WTC11 (cell line): Measurements from ENCODE around the gene IL17RE. TPM values are rescaled to one million over a fixed set of nuclear protein-coding genes. Genes with fewer than 3 reads are reported as not detected.

Source experiments
- ATAC-seq: fragments of 200-7000 bp; cut with Tn5 transposase; 2 replicates; pipeline ENCODE4 v1.10.0; 2021; ENCODE audit warnings: mild to moderate bottlenecking, moderate library complexity
- CTCF ChIA-PET: fragments of 300-600 bp; sonication (Branson Sonifier 250); formaldehyde crosslinking; loops from one replicate; lab custom pipeline; 2021; ENCODE audit warnings: antibody characterized with exemption; lab: Charles Lee
- POLR2A ChIA-PET: fragments of 350-600 bp; sonication (Branson Sonifier 250); formaldehyde crosslinking; loops from one replicate; lab custom pipeline; 2021; ENCODE audit warnings: antibody characterized with exemption; lab: Charles Lee
- DNase-seq: peaks from one replicate; pipeline ENCODE4 v3.0.0; 2021; ENCODE audit warnings: low spot score
- H3K27ac Mint-ChIP-seq: 2 replicates; pipeline ENCODE4 v1.8.0; 2021; ENCODE audit warnings: mixed read lengths
- H3K27me3 Mint-ChIP-seq: 2 replicates; pipeline ENCODE4 v1.8.0; 2021; ENCODE audit warnings: low read depth, mild to moderate bottlenecking, moderate library complexity, mixed read lengths
- H3K36me3 Mint-ChIP-seq: 2 replicates; pipeline ENCODE4 v1.8.0; 2021; ENCODE audit warnings: mixed read lengths
- H3K4me1 Mint-ChIP-seq: 2 replicates; pipeline ENCODE4 v1.8.0; 2022; ENCODE audit warnings: mixed read lengths
- H3K4me3 Mint-ChIP-seq: 2 replicates; pipeline ENCODE4 v1.8.0; 2021; ENCODE audit warnings: mild to moderate bottlenecking, moderate library complexity, mixed read lengths
- H3K9me3 Mint-ChIP-seq: 2 replicates; pipeline ENCODE4 v1.8.0; 2021; ENCODE audit warnings: mixed read lengths
- CREB1 ChIP-seq: sonication (generic); formaldehyde crosslinking; IDR thresholded peaks from 2 replicates; pipeline ENCODE4 v1.8.0; 2023; ENCODE audit warnings: mild to moderate bottlenecking, missing genetic modification reagents
- CTCF ChIP-seq: fragments of 200-600 bp; IDR thresholded peaks from 2 replicates; pipeline ENCODE4 v1.8.0; 2022; ENCODE audit warnings: antibody characterized with exemption
- EMX1 ChIP-seq: fragments of 250-450 bp; sonication (Bioruptor Pico); IDR thresholded peaks from 2 replicates; pipeline ENCODE4 v1.8.0; 2021; ENCODE audit warnings: mild to moderate bottlenecking
- ERG ChIP-seq: fragments of 250-450 bp; sonication (Bioruptor Pico); IDR thresholded peaks from 2 replicates; pipeline ENCODE4 v1.8.0; 2021; ENCODE audit warnings: mild to moderate bottlenecking
- MAX ChIP-seq: sonication (generic); formaldehyde crosslinking; IDR thresholded peaks from 2 replicates; pipeline ENCODE4 v1.8.0; 2022; ENCODE audit warnings: mild to moderate bottlenecking, missing genetic modification reagents
- MLX ChIP-seq: sonication (generic); formaldehyde crosslinking; IDR thresholded peaks from 2 replicates; pipeline ENCODE4 v1.8.1; 2023; ENCODE audit warnings: mild to moderate bottlenecking, missing genetic modification reagents, moderate library complexity
- SMAD4 ChIP-seq: sonication (generic); formaldehyde crosslinking; IDR thresholded peaks from 2 replicates; pipeline ENCODE4 v1.8.0; 2022; ENCODE audit warnings: mild to moderate bottlenecking, missing genetic modification reagents
- STAT6 ChIP-seq: sonication (generic); formaldehyde crosslinking; conservative IDR thresholded peaks from 2 replicates; pipeline ENCODE4 v1.8.1; 2023; ENCODE audit warnings: mild to moderate bottlenecking, low read depth, missing genetic modification reagents, moderate library complexity
- TP53 ChIP-seq: sonication (generic); formaldehyde crosslinking; IDR thresholded peaks from 2 replicates; pipeline ENCODE4 v1.8.1; 2023; ENCODE audit warnings: mild to moderate bottlenecking, missing genetic modification reagents
- ZBTB43 ChIP-seq: sonication (generic); formaldehyde crosslinking; IDR thresholded peaks from 2 replicates; pipeline ENCODE4 v1.8.1; 2023; ENCODE audit warnings: mild to moderate bottlenecking, missing genetic modification reagents
- ZNF138 ChIP-seq: sonication (generic); formaldehyde crosslinking; conservative IDR thresholded peaks from 2 replicates; pipeline ENCODE4 v1.8.1; 2022; ENCODE audit warnings: mild to moderate bottlenecking, moderate library complexity, missing genetic modification reagents
- total RNA-seq: library from RNA; stranded (reverse); gene quantifications from 3 replicates; pipeline ENCODE4 v1.2.3, GENCODE V29; 2021

IL17RE gene
- total RNA-seq, 1 experiment from 2014 or later, result 4.2 TPM

GRCh38 chr3:9879830-9880549 is 22.7 kb upstream of the IL17RE start, which contains the start of gene CIDEC (continued):
- TF ChIP-seq ZBTB43 (CRISPR knock-in tag), result no peak

- Mint-ChIP-seq H3K9me3 (no peaks in the 10 kb centered on the region), H3K36me3 (no peaks in the 10 kb centered on the region), H3K4me1 (no peaks in the 10 kb centered on the region), H3K27me3 (peaks cover 5% of the 10 kb centered on the region; the same call in 1 of the 2 replicates), H3K27ac (no peak overlapping the region), H3K4me3 (no peak overlapping the region)
- CTCF ChIA-PET, result no interaction called here
- POLR2A ChIA-PET, result no interaction called here
- DNase-seq (no peak), ATAC-seq (no peak)
- TF ChIP-seq CREB1 (CRISPR knock-in tag), result no peak
- no peak for TF ChIP-seq ZNF138 (CRISPR knock-in tag)
- no peak for TF ChIP-seq ZBTB43 (CRISPR knock-in tag)
- no peak for TF ChIP-seq MLX (CRISPR knock-in tag)
- TF ChIP-seq EMX1 (CRISPR knock-in tag), result no peak
- TF ChIP-seq SMAD4 (CRISPR knock-in tag), result no peak
- TF ChIP-seq TP53 (CRISPR knock-in tag), result no peak
- TF ChIP-seq STAT6, result no peak
Observed at GRCh38 chr3:9881441-9881840, 21.2 kb upstream of the IL17RE start.

GRCh38 chr3:9883706-9884554 is 18.7 kb upstream of the IL17RE start:
- no peak overlapping the region for H3K27ac Mint-ChIP-seq
- no peak for ATAC-seq
- no peaks in the 10 kb centered on the region for H3K9me3 Mint-ChIP-seq
- no peak for DNase-seq
- H3K4me3 Mint-ChIP-seq, result no peak overlapping the region
- no peaks in the 10 kb centered on the region for H3K36me3 Mint-ChIP-seq
- peaks cover 9% of the 10 kb centered on the region for H3K27me3 Mint-ChIP-seq
- TF ChIP-seq MAX (CRISPR knock-in tag) (no peak), ERG (CRISPR knock-in tag) (no peak), CTCF (no peak), TP53 (CRISPR knock-in tag) (no peak), ZNF138 (CRISPR knock-in tag) (no peak)
- TF ChIP-seq, all 79 proteins: peak for 0
- POLR2A ChIA-PET, result no interaction called here
- no peaks in the 10 kb centered on the region for H3K4me1 Mint-ChIP-seq
- CTCF ChIA-PET, result interaction anchor here (0.6 to 1.8 kb wide), 4 partner anchors 20 to 103 kb away, joined by 3 to 6 read pairs (median 4); no protein-coding TSS in a partner anchor
